Measurements from ENCODE around the gene KDSR. TPM values are rescaled to one million over a fixed set of nuclear protein-coding genes. Genes with fewer than 3 reads are reported as not detected.

The KDSR gene
- total and polyA plus RNA-seq, 9 of the 15 experiments (the other 6 are each of a cell fraction or from before 2014, with no cell fraction given) = 4.0 to 24.7 (median 12.4) TPM

- H3K9ac ChIP-seq (ENCODE audit: insufficient read depth in 1 of 2, low read depth in 2 of 2, low read length in 2 of 2) = no peak overlapping the region
- FAIRE-seq (no peak), DNase-seq (ENCODE audit: extremely low read depth in 1 of 4, low spot score in 3 of 4) (no peak), ATAC-seq (no peak)
- ChIA-PET CTCF (ENCODE audit: low intra/inter-chr PET ratio) (no interaction called here), POLR2A (no interaction called here)
- no peak overlapping the region for H3K4me3 ChIP-seq
- intact Hi-C loops (cut with micrococcal nuclease) = no loop called here
- BruUV-seq (replicated peaks) = no TSS peak
- no peak overlapping the region for H3K27ac ChIP-seq (ENCODE audit: extremely low read depth, low read depth, low read length)
- 0% methylated on average over 5 of the region's 5 CpGs for WGBS (ENCODE audit: insufficient coverage, low coverage, missing lambda C conversion rate)
- peaks cover 0 to 2% of the 10 kb centered on the region in 2 experiments; a peak in 2 of 5 replicates for H3K4me1 ChIP-seq (replicated peaks in 1 of 2; ENCODE audit: control insufficient read depth in 2 of 2, insufficient read depth in 2 of 2, low read length in 2 of 2)
- in situ Hi-C loops (cut with MboI) = no loop called here
- no peak overlapping the region for H2AFZ ChIP-seq (ENCODE audit: low read depth, low read length)
- H4K20me1 ChIP-seq (replicated peaks; ENCODE audit: control insufficient read depth, insufficient read depth, low read length) = no peaks in the 10 kb centered on the region
- H3K4me2 ChIP-seq (ENCODE audit: insufficient read depth, low read length) = no peak overlapping the region
- H3K9me3 ChIP-seq (replicated peaks; ENCODE audit: control insufficient read depth, insufficient read depth, low read depth, low read length) = no peaks in the 10 kb centered on the region
- no peaks in the 10 kb centered on the region for H3K9me1 ChIP-seq (ENCODE audit: control insufficient read depth, insufficient read depth, low read length)
- no peaks in the 10 kb centered on the region for H3K36me3 ChIP-seq (ENCODE audit: control insufficient read depth, insufficient read depth, low read length)
- no peaks in the 10 kb centered on the region for H3K79me2 ChIP-seq (ENCODE audit: control insufficient read depth, insufficient read depth, low read length)
- H3K27me3 ChIP-seq (ENCODE audit: control insufficient read depth in 2 of 2, insufficient read depth in 2 of 2, low read length in 2 of 2) = peaks cover 3 to 16% of the 10 kb centered on the region in 2 experiments; a peak in 3 of 5 replicates
- TF ChIP-seq RBM34 (IDR thresholded peaks at IDR 0.05; ENCODE audit: borderline replicate concordance, insufficient read depth, low read length) (no peak), BRCA1 (IDR thresholded peaks at IDR 0.05) (no peak), BRCA1 (CRISPR knock-in tag; IDR thresholded peaks at IDR 0.05) (no peak), KLF10 (CRISPR knock-in tag; IDR thresholded peaks at IDR 0.05) (no peak), KHSRP (IDR thresholded peaks at IDR 0.05) (no peak), KDM1A (IDR thresholded peaks at IDR 0.05) (no peak), ZNF583 (CRISPR knock-in tag; IDR thresholded peaks at IDR 0.05) (no peak), TCF7L2 (IDR thresholded peaks at IDR 0.05; ENCODE audit: low read depth, low read length) (no peak), STAT5B (CRISPR knock-in tag; IDR thresholded peaks at IDR 0.05) (no peak), MBD2 (IDR thresholded peaks at IDR 0.05; ENCODE audit: borderline replicate concordance, low read depth) (no peak), SRSF7 (optimal IDR thresholded peaks at IDR 0.05; ENCODE audit: low read depth, low read length) (no peak), ELF1 (tag; IDR thresholded peaks at IDR 0.05) (no peak), ZNF165 (CRISPR knock-in tag; IDR thresholded peaks at IDR 0.05; ENCODE audit: borderline replicate concordance) (no peak), JUND (IDR thresholded peaks at IDR 0.05; ENCODE audit: borderline replicate concordance, low read depth, low read length) (no peak), JUND (tag; IDR thresholded peaks at IDR 0.05; ENCODE audit: borderline replicate concordance, low read depth, low read length) (no peak), MYBL2 (IDR thresholded peaks at IDR 0.05; ENCODE audit: low read depth) (no peak), MYBL2 (CRISPR knock-in tag; IDR thresholded peaks at IDR 0.05; ENCODE audit: borderline replicate concordance) (no peak), ZNF133 (CRISPR knock-in tag; IDR thresholded peaks at IDR 0.05) (no peak)
- TF ChIP-seq, protein P1, sequence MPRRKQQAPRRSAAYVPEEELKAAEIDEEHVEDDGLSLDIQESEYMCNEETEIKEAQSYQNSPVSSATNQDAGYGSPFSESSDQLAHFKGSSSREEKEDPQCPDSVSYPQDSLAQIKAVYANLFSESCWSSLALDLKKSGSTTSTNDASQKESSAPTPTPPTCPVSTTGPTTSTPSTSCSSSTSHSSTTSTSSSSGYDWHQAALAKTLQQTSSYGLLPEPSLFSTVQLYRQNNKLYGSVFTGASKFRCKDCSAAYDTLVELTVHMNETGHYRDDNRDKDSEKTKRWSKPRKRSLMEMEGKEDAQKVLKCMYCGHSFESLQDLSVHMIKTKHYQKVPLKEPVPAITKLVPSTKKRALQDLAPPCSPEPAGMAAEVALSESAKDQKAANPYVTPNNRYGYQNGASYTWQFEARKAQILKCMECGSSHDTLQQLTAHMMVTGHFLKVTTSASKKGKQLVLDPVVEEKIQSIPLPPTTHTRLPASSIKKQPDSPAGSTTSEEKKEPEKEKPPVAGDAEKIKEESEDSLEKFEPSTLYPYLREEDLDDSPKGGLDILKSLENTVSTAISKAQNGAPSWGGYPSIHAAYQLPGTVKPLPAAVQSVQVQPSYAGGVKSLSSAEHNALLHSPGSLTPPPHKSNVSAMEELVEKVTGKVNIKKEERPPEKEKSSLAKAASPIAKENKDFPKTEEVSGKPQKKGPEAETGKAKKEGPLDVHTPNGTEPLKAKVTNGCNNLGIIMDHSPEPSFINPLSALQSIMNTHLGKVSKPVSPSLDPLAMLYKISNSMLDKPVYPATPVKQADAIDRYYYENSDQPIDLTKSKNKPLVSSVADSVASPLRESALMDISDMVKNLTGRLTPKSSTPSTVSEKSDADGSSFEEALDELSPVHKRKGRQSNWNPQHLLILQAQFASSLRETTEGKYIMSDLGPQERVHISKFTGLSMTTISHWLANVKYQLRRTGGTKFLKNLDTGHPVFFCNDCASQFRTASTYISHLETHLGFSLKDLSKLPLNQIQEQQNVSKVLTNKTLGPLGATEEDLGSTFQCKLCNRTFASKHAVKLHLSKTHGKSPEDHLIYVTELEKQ (CRISPR knock-in tag; IDR thresholded peaks at IDR 0.05) = no peak
- TF ChIP-seq, protein P2, sequence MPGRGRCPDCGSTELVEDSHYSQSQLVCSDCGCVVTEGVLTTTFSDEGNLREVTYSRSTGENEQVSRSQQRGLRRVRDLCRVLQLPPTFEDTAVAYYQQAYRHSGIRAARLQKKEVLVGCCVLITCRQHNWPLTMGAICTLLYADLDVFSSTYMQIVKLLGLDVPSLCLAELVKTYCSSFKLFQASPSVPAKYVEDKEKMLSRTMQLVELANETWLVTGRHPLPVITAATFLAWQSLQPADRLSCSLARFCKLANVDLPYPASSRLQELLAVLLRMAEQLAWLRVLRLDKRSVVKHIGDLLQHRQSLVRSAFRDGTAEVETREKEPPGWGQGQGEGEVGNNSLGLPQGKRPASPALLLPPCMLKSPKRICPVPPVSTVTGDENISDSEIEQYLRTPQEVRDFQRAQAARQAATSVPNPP (IDR thresholded peaks at IDR 0.05; ENCODE audit: borderline replicate concordance, insufficient read depth, insufficient read length) = no peak
Measured at GRCh38 chr18:63309422-63309821, 57.6 kb downstream of the KDSR start.
